ENCODE measurements around the gene GPX7. TPM values are rescaled to one million over a fixed set of nuclear protein-coding genes. Genes with fewer than 3 reads are reported as not detected.
A peak's percentile ranks its signal among the peaks of the same experiment; 100 is the strongest.

Gene GPX7
- total RNA-seq, 2 donors from 2014 or later = 12.0 to 17.6 TPM

DNA sequence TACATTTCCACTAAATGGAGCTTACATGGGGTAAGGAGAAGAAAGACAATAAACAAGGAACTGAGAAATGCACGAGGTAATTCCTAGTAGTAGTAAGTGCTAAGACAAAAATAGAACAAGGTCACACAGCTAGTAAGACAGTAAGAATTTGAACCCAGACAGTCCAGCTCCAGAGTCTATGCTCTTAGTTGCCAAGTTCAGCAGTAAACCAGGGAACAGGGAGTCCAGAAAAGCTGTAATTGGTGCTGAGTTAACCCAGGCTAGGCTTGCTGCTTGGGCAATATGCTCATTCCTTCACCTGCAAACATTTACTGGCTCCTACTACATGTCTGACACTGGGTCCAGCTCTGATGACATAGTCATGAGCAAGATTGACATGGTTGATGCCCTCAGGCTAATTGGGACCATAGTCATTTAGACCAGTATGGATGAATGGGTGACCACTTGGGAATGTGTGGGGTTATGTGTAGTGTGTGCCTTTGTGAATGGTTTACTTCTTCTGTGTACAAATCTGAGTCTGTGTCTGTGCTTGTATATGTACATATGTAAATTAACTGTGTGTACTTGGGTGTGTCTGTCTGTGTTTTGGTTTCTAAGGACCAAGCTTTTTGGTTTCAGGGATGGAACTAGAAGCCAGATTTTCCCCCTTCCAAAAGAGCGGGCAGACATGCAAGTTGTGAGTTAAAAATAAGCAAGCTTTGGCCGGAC lies 2.0 kb downstream of the GPX7 start:
- TF ChIP-seq CTCF (IDR thresholded peaks at IDR 0.05) = no peak
- Histone ChIP-seq H3K27ac (peak overlapping the region; percentile 87 to 88), H3K9me3 (no peaks in the 10 kb centered on the region), H3K27me3 (no peaks in the 10 kb centered on the region), H3K4me1 (peaks cover 0 to 30% of the 10 kb centered on the region in 2 donors), H3K4me3 (no peak overlapping the region), H3K36me3 (peaks cover 7% of the 10 kb centered on the region)
- no peak for DNase-seq (ENCODE audit: low spot score)

DNA sequence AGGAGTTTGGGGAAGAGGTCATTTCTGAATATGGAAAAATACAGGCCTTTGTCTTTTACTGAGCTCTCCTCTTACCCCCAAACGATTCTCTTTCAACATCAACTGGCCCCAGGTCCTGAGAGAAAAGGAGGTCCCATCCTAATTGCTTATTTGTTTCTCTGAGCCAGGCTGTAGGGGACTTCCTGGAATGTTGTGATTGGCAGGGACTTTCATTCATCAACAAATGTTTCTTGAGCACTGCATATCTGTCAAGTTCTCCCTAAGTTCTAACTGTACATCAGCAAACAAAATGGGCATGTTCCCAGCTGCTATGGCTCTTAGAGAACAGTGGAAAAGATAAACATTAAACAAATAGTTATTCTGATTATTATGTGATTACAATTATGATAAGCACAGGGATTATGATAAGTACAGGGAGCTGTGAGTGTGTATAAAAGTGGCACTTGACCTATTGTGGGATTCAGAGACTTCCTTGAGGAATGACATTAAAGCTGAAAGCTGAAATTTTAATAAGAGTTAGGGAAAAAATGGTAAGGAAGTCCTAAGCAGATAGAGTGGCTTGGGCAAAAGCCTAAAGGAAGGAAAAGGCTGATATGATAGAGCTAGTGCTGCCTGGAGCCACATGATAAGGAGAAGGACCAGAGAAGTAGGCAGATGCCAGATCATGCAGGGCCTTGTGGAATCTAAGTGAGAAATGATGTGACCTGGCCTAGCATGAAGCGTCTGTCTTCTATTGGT lies 11.6 kb downstream of the GPX7 start:
- Histone ChIP-seq H3K4me1 (no peaks in the 10 kb centered on the region), H3K27me3 (no peaks in the 10 kb centered on the region), H3K36me3 (no peaks in the 10 kb centered on the region), H3K27ac (no peak overlapping the region), H3K4me3 (no peak overlapping the region), H3K9me3 (no peaks in the 10 kb centered on the region)
- TF ChIP-seq CTCF (IDR thresholded peaks at IDR 0.05) = no peak
- DNase-seq (ENCODE audit: low spot score) = no peak

DNA sequence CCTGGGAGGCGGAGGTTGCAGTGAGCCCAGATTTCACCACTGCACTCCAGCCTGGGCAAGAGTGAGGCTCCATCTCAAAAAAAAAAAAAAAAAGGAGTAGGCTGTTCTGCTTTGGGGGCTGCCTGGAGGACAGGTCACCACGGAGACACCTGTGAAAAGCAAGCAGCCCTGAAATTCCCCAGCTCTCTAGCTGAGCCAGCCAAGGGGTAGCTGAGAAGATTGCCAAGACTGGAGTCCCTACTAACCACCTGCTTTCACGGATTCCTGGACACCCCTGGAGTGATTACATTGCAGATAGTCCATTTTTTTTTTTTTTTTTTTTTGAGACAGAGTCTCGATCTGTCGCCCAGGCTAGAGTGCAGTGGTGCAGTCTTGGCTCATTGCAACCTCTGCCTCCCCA lies 12.5 kb downstream of the GPX7 start:
- H3K27ac ChIP-seq = no peak overlapping the region
- no peak overlapping the region for H3K4me3 ChIP-seq
- no peak for TF ChIP-seq CTCF (IDR thresholded peaks at IDR 0.05)
- H3K4me1 ChIP-seq = no peaks in the 10 kb centered on the region
- H3K9me3 ChIP-seq = no peaks in the 10 kb centered on the region
- no peak for DNase-seq (ENCODE audit: low spot score)
- H3K27me3 ChIP-seq = no peaks in the 10 kb centered on the region
- no peaks in the 10 kb centered on the region for H3K36me3 ChIP-seq

- H3K27me3 ChIP-seq = no peaks in the 10 kb centered on the region
- no peak overlapping the region for H3K27ac ChIP-seq
- no peaks in the 10 kb centered on the region for H3K4me1 ChIP-seq
- H3K9me3 ChIP-seq = no peaks in the 10 kb centered on the region
- no peak overlapping the region for H3K4me3 ChIP-seq
- no peaks in the 10 kb centered on the region for H3K36me3 ChIP-seq
- no peak for TF ChIP-seq CTCF (IDR thresholded peaks at IDR 0.05)
- DNase-seq (ENCODE audit: low spot score) = no peak
These were observed 13.4 kb downstream of the GPX7 start for GRCh38 chr1:52615489-52616042.

GRCh38 chr1:52621950-52622349 lies 19.8 kb downstream of the GPX7 start:
- no peak overlapping the region for H3K27ac ChIP-seq

More at GRCh38 chr1:52621950-52622349, 19.8 kb downstream of the GPX7 start:
- DNase-seq (ENCODE audit: low spot score) = no peak
- TF ChIP-seq CTCF (IDR thresholded peaks at IDR 0.05) = no peak
- Histone ChIP-seq H3K9me3 (peaks cover 9 to 33% of the 10 kb centered on the region in 2 donors), H3K4me1 (no peaks in the 10 kb centered on the region), H3K4me3 (no peak overlapping the region), H3K36me3 (no peaks in the 10 kb centered on the region), H3K27me3 (no peaks in the 10 kb centered on the region)

Measured in right atrium auricular region (tissue), 2 donors.